H9 (cell line): Measurements from ENCODE around the gene HLA-DQA1. TPM values are rescaled to one million over a fixed set of nuclear protein-coding genes. Genes with fewer than 3 reads are reported as not detected.

ENCODE experiments used
- DNase-seq: peaks from one replicate; pipeline ENCODE4 v3.0.0-alpha.2; 2017
- H2AFZ ChIP-seq: one replicate; pipeline ENCODE4 v1.6.1; 2013; ENCODE audit warnings: mild to moderate bottlenecking, low read length, control low read depth, moderate library complexity
- H2AK5ac ChIP-seq: 2 replicates; pipeline ENCODE4 v1.6.1; 2013; ENCODE audit warnings: low read length, control low read depth, mixed read lengths; ENCODE audit not compliant: insufficient read length
- H2BK120ac ChIP-seq: one replicate; pipeline ENCODE4 v1.6.1; 2013; ENCODE audit warnings: low read depth, mild to moderate bottlenecking, low read length, control low read depth, inconsistent platforms; ENCODE audit not compliant: poor library complexity, severe bottlenecking
- H2BK12ac ChIP-seq: 2 replicates; pipeline ENCODE4 v1.6.1; 2013; ENCODE audit warnings: low read length, control low read depth, mixed read lengths, low read depth; ENCODE audit not compliant: insufficient read length
- H2BK15ac ChIP-seq: 2 replicates; pipeline ENCODE4 v1.6.1; 2013; ENCODE audit warnings: low read depth, low read length, control low read depth
- H2BK20ac ChIP-seq: one replicate; pipeline ENCODE4 v1.6.1; 2013; ENCODE audit warnings: low read depth, mild to moderate bottlenecking, low read length, control low read depth, inconsistent platforms; ENCODE audit not compliant: poor library complexity, severe bottlenecking
- H2BK5ac ChIP-seq: 2 replicates; pipeline ENCODE4 v1.6.1; 2013; ENCODE audit warnings: low read length, control low read depth, mixed read lengths; ENCODE audit not compliant: insufficient read length
- H3K14ac ChIP-seq: 2 replicates; pipeline ENCODE4 v1.6.1; 2013; ENCODE audit warnings: low read length, control low read depth; ENCODE audit not compliant: insufficient read depth
- H3K18ac ChIP-seq: 2 replicates; pipeline ENCODE4 v1.6.1; 2013; ENCODE audit warnings: low read depth, mild to moderate bottlenecking, mixed read lengths, low read length, control low read depth; ENCODE audit not compliant: insufficient read length
- H3K23ac ChIP-seq: 2 replicates; pipeline ENCODE4 v1.6.1; 2013; ENCODE audit warnings: low read length, control low read depth, mixed read lengths, low read depth; ENCODE audit not compliant: insufficient read length
- H3K23me2 ChIP-seq: 2 replicates; pipeline ENCODE4 v1.6.1; 2013; ENCODE audit warnings: low read depth, mild to moderate bottlenecking, mixed read lengths, low read length, control low read depth; ENCODE audit not compliant: insufficient read length, poor library complexity, severe bottlenecking
- H3K27ac ChIP-seq: 2 replicates; pipeline ENCODE4 v1.5.1; 2013; ENCODE audit warnings: low read length, control low read depth, mixed read lengths, low read depth; ENCODE audit not compliant: insufficient read length
- H3K27me3 ChIP-seq: 2 replicates; pipeline ENCODE4 v1.6.1; 2013; ENCODE audit warnings: low read length, control low read depth, inconsistent platforms; ENCODE audit not compliant: insufficient read depth
- H3K4ac ChIP-seq: 2 replicates; pipeline ENCODE4 v1.6.1; 2013; ENCODE audit warnings: low read depth, mild to moderate bottlenecking, control low read depth, inconsistent platforms, low read length, moderate library complexity
- H3K4me1 ChIP-seq: 2 replicates; pipeline ENCODE4 v1.6.1; 2013; ENCODE audit warnings: low read length, control low read depth, inconsistent platforms; ENCODE audit not compliant: insufficient read depth
- H3K4me2 ChIP-seq: 2 replicates; pipeline ENCODE4 v1.6.1; 2013; ENCODE audit warnings: low read length, control low read depth, mixed read lengths; ENCODE audit not compliant: insufficient read length, insufficient read depth
- H3K56ac ChIP-seq: 2 replicates; pipeline ENCODE4 v1.6.1; 2013; ENCODE audit warnings: low read depth, mild to moderate bottlenecking, mixed read lengths, low read length, control low read depth; ENCODE audit not compliant: insufficient read length
- H3K79me1 ChIP-seq: 2 replicates; pipeline ENCODE4 v1.6.1; 2013; ENCODE audit warnings: low read depth, mild to moderate bottlenecking, moderate library complexity, low read length, control low read depth, inconsistent platforms; ENCODE audit not compliant: insufficient read depth, poor library complexity, severe bottlenecking
- H3K79me2 ChIP-seq: 2 replicates; pipeline ENCODE4 v1.6.1; 2013; ENCODE audit warnings: low read length, control low read depth, inconsistent platforms; ENCODE audit not compliant: insufficient read depth
- H3K9ac ChIP-seq: 2 replicates; pipeline ENCODE4 v1.6.1; 2013; ENCODE audit warnings: low read length, control low read depth, mixed read lengths; ENCODE audit not compliant: insufficient read length; ENCODE audit errors: extremely low read depth
- H3K9me3 ChIP-seq: one replicate; pipeline ENCODE4 v1.6.1; 2013; ENCODE audit warnings: low read depth, low read length, inconsistent platforms; ENCODE audit not compliant: control insufficient read depth
- H3T11ph ChIP-seq: one replicate; pipeline ENCODE4 v1.6.1; 2013; ENCODE audit warnings: mild to moderate bottlenecking, low read length, control low read depth, inconsistent platforms
- H4K20me1 ChIP-seq: one replicate; pipeline ENCODE4 v1.6.1; 2013; ENCODE audit not compliant: control insufficient read depth, insufficient read length, insufficient read depth
- H4K5ac ChIP-seq: 2 replicates; pipeline ENCODE4 v1.6.1; 2013; ENCODE audit warnings: low read depth, mild to moderate bottlenecking, mixed read lengths, low read length, control low read depth; ENCODE audit not compliant: insufficient read length
- H4K8ac ChIP-seq: replicated peaks from 2 replicates; pipeline ENCODE4 v1.6.1; 2013; ENCODE audit warnings: low read length, control low read depth, mixed read lengths, low read depth; ENCODE audit not compliant: insufficient read length
- H4K91ac ChIP-seq: 2 replicates; pipeline ENCODE4 v1.6.1; 2013; ENCODE audit warnings: low read depth, mild to moderate bottlenecking, moderate library complexity, mixed read lengths, low read length, control low read depth; ENCODE audit not compliant: insufficient read length
- H3K27ac Mint-ChIP-seq, 3 experiments: 2 replicates in 2 of 3; 3 replicates in 1 of 3; pipeline ENCODE4 v1.8.0; 2020 to 2021; ENCODE audit warnings: mixed read lengths in 3 of 3, mild to moderate bottlenecking in 1 of 3, moderate library complexity in 1 of 3
- H3K27me3 Mint-ChIP-seq: 2 replicates; pipeline ENCODE4 v1.8.0; 2021; ENCODE audit warnings: low read depth, mild to moderate bottlenecking, moderate library complexity, mixed read lengths
- H3K36me3 Mint-ChIP-seq, 3 experiments: 2 replicates in 2 of 3; 3 replicates in 1 of 3; pipeline ENCODE4 v1.8.0; 2020 to 2021; ENCODE audit warnings: low read depth in 3 of 3, mixed read lengths in 3 of 3; ENCODE audit not compliant: insufficient read depth in 1 of 3
- H3K4me1 Mint-ChIP-seq, 2 experiments: 2 replicates each; pipeline ENCODE4 v1.8.0; 2020; ENCODE audit warnings: mixed read lengths in 2 of 2
- H3K4me3 Mint-ChIP-seq, 2 experiments: 2 replicates in 1 of 2; 3 replicates in 1 of 2; pipeline ENCODE4 v1.8.0; 2020 to 2021; ENCODE audit warnings: mild to moderate bottlenecking in 2 of 2, mixed read lengths in 2 of 2, moderate library complexity in 1 of 2
- H3K9me3 Mint-ChIP-seq, 2 experiments: 2 replicates in 1 of 2; 3 replicates in 1 of 2; pipeline ENCODE4 v1.8.0; 2020; ENCODE audit warnings: mild to moderate bottlenecking in 2 of 2, mixed read lengths in 2 of 2, moderate library complexity in 1 of 2
- WGBS: extraction: QIAGEN DNeasy Blood & Tissue Kit; methylation state at CpG from one replicate; pipeline ENCODE4 v1.1.7; 2013; ENCODE audit warnings: missing lambda C conversion rate, low lambda C conversion rate, mixed read lengths; ENCODE audit not compliant: insufficient read length; ENCODE audit errors: extremely low coverage; 5-methylcytosine and 5-hydroxymethylcytosine counted together
- total RNA-seq: library from RNA; stranded (reverse); gene quantifications from 2 replicates; pipeline ENCODE4 v1.2.1, GENCODE V29; 2021
- TF ChIP-seq, protein P1 (sequence below): fragments of 200-600 bp; sonication (generic); conservative IDR thresholded peaks from 3 replicates; pipeline ENCODE4 v1.8.0; 2021; ENCODE audit warnings: antibody characterized with exemption, mild to moderate bottlenecking

The HLA-DQA1 gene
- total RNA-seq, 1 experiment from 2014 or later, result 1.7 TPM

DNA sequence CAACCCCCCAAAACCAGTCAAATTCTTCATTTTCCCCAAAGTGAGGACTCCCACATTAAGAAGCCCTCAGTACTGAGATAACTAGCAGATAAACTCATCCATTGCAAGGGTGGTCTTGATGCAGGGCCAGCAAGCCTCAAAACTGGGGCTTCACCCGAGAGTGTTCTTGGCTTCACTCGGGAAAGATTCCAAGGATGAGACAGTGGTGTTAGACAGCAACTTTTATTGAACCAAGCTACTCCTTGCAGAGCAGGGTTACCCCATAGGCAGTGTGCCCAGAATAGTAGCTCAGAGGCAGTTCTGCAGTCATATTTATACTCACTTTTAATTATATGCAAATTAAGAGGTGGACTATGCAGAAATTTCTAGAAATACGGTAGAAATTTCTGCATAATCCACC lies 15.8 kb upstream of the HLA-DQA1 start:
- H3K36me3 Mint-ChIP-seq, result no peaks in the 10 kb centered on the region
- H3K79me2 ChIP-seq, result no peaks in the 10 kb centered on the region
- no peak overlapping the region for H3K56ac ChIP-seq
- no peak for DNase-seq
- no peak overlapping the region for H2BK20ac ChIP-seq
- H3K9ac ChIP-seq, result no peak overlapping the region
- no peak overlapping the region for H3K4ac ChIP-seq
- peaks cover 14 to 21% of the 10 kb centered on the region in 2 experiments for H3K4me1 Mint-ChIP-seq
- no peak overlapping the region for H2BK15ac ChIP-seq
- H3K14ac ChIP-seq, result no peak overlapping the region
- H3K27ac ChIP-seq, result no peak overlapping the region
- H3K79me1 ChIP-seq, result no peaks in the 10 kb centered on the region
- no peak overlapping the region for H4K5ac ChIP-seq
- no peak overlapping the region for H2AFZ ChIP-seq
- no peak overlapping the region for H2AK5ac ChIP-seq
- no peaks in the 10 kb centered on the region for H3K23me2 ChIP-seq
- no peaks in the 10 kb centered on the region for H3K9me3 ChIP-seq
- no peak overlapping the region for H4K8ac ChIP-seq
- H3K4me2 ChIP-seq, result no peak overlapping the region
- no peak overlapping the region for H2BK120ac ChIP-seq
- no peaks in the 10 kb centered on the region; a peak in 1 of 5 replicates for H3K9me3 Mint-ChIP-seq
- H3K18ac ChIP-seq, result no peak overlapping the region
- H4K20me1 ChIP-seq, result no peaks in the 10 kb centered on the region
- TF ChIP-seq, protein P1, sequence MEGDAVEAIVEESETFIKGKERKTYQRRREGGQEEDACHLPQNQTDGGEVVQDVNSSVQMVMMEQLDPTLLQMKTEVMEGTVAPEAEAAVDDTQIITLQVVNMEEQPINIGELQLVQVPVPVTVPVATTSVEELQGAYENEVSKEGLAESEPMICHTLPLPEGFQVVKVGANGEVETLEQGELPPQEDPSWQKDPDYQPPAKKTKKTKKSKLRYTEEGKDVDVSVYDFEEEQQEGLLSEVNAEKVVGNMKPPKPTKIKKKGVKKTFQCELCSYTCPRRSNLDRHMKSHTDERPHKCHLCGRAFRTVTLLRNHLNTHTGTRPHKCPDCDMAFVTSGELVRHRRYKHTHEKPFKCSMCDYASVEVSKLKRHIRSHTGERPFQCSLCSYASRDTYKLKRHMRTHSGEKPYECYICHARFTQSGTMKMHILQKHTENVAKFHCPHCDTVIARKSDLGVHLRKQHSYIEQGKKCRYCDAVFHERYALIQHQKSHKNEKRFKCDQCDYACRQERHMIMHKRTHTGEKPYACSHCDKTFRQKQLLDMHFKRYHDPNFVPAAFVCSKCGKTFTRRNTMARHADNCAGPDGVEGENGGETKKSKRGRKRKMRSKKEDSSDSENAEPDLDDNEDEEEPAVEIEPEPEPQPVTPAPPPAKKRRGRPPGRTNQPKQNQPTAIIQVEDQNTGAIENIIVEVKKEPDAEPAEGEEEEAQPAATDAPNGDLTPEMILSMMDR, result no peak
- H4K91ac ChIP-seq, result no peak overlapping the region
- H2BK12ac ChIP-seq, result no peak overlapping the region
- no peak overlapping the region for H3K4me3 Mint-ChIP-seq
- H3K27me3 ChIP-seq, result no peaks in the 10 kb centered on the region
- H3K27ac Mint-ChIP-seq, result no peak overlapping the region
- no peaks in the 10 kb centered on the region for H3K27me3 Mint-ChIP-seq
- WGBS, result no CpG with 5 or more reads among the region's 3 CpGs
- no peak overlapping the region for H3T11ph ChIP-seq
- H3K23ac ChIP-seq, result no peak overlapping the region
- peaks cover 2% of the 10 kb centered on the region; the same call in 1 of the 2 replicates for H3K4me1 ChIP-seq
- H2BK5ac ChIP-seq, result no peak overlapping the region
